H1 (cell line): Measurements from ENCODE around the gene NINJ2. TPM values are rescaled to one million over a fixed set of nuclear protein-coding genes. Genes with fewer than 3 reads are reported as not detected.

Experiments
- CTCF ChIA-PET: fragments of 300-600 bp; sonication (Branson Sonifier 250); formaldehyde crosslinking; loops from one replicate; lab custom pipeline; 2021; ENCODE audit not compliant: partially characterized antibody; lab: Charles Lee
- POLR2A ChIA-PET: fragments of 300-600 bp; sonication (Branson Sonifier 250); formaldehyde crosslinking; loops from one replicate; lab custom pipeline; 2021; ENCODE audit warnings: inconsistent platforms; ENCODE audit not compliant: partially characterized antibody; lab: Charles Lee
- DNase-seq, 2 experiments: peaks; one replicate each; pipeline versions ENCODE4 v3.0.0 to v3.0.0-alpha.2; 2010 to 2022; ENCODE audit warnings: low spot score in 2 of 2, low read depth in 1 of 2, mixed read lengths in 1 of 2
- FAIRE-seq: peaks from 2 replicates; lab custom pipeline; 2011; peaks lifted over from hg19 to GRCh38; lab: Jason Lieb, UNC
- H2AFZ ChIP-seq: 2 replicates; pipeline ENCODE4 v1.8.1; 2012; ENCODE audit warnings: low read length, inconsistent platforms
- H2AK5ac ChIP-seq: 2 replicates; pipeline ENCODE4 v1.6.1; 2013; ENCODE audit warnings: low read depth, low read length
- H2BK120ac ChIP-seq: replicated peaks from 2 replicates; pipeline ENCODE3; 2013; ENCODE audit warnings: low read depth, low read length, inconsistent platforms
- H2BK12ac ChIP-seq: 2 replicates; pipeline ENCODE4 v1.6.1; 2013; ENCODE audit warnings: low read depth, low read length
- H2BK15ac ChIP-seq: 2 replicates; pipeline ENCODE4 v1.6.1; 2013; ENCODE audit warnings: low read length
- H2BK20ac ChIP-seq: 2 replicates; pipeline ENCODE4 v1.6.1; 2013; ENCODE audit warnings: low read length
- H2BK5ac ChIP-seq: 2 replicates; pipeline ENCODE4 v1.6.1; 2013; ENCODE audit warnings: low read depth, low read length
- H3K14ac ChIP-seq: 2 replicates; pipeline ENCODE4 v1.6.1; 2013; ENCODE audit warnings: inconsistent platforms; ENCODE audit not compliant: insufficient read length
- H3K18ac ChIP-seq: 2 replicates; pipeline ENCODE4 v1.6.1; 2013; ENCODE audit warnings: low read length; ENCODE audit errors: extremely low read depth
- H3K23ac ChIP-seq: 2 replicates; pipeline ENCODE4 v1.6.1; 2013; ENCODE audit warnings: inconsistent platforms; ENCODE audit not compliant: insufficient read length
- H3K23me2 ChIP-seq: 2 replicates; pipeline ENCODE4 v1.6.1; 2013; ENCODE audit warnings: low read depth, low read length
- H3K27ac ChIP-seq: 2 replicates; pipeline ENCODE4 v1.6.1; 2011; ENCODE audit warnings: low read depth, low read length, inconsistent platforms
- H3K27me3 ChIP-seq, 4 experiments: replicated peaks in 1 of 4; 1 replicate in 1 of 4; 2 replicates in 3 of 4; pipeline versions ENCODE4 v1.6.1 to v1.8.1; 2011 to 2013; ENCODE audit warnings: low read length in 3 of 4, mild to moderate bottlenecking in 3 of 4, inconsistent platforms in 2 of 4, mixed read lengths in 2 of 4, moderate library complexity in 1 of 4; ENCODE audit not compliant: control insufficient read depth in 3 of 4, insufficient read depth in 3 of 4; ENCODE audit errors: extremely low read depth in 1 of 4
- H3K36me3 ChIP-seq, 4 experiments: 2 replicates each; pipeline versions ENCODE4 v1.6.1 to v1.8.1; 2011 to 2013; ENCODE audit warnings: mild to moderate bottlenecking in 4 of 4, low read length in 3 of 4, moderate library complexity in 2 of 4, control low read depth in 1 of 4, inconsistent platforms in 1 of 4; ENCODE audit not compliant: insufficient read depth in 4 of 4, control insufficient read depth in 2 of 4
- H3K4ac ChIP-seq: replicated peaks from 2 replicates; pipeline ENCODE3; 2013; ENCODE audit warnings: low read length, low read depth, mixed read lengths, inconsistent platforms; ENCODE audit not compliant: insufficient read length
- H3K4me1 ChIP-seq, 4 experiments: replicated peaks in 1 of 4; 1 replicate in 1 of 4; 2 replicates in 3 of 4; pipeline versions ENCODE4 v1.6.1 to v1.8.1; 2011 to 2013; ENCODE audit warnings: low read length in 3 of 4, inconsistent platforms in 2 of 4, mixed read lengths in 1 of 4; ENCODE audit not compliant: insufficient read depth in 4 of 4, control insufficient read depth in 3 of 4
- H3K4me2 ChIP-seq, 2 experiments: 2 replicates each; pipeline versions ENCODE4 v1.6.1 to v1.8.1; 2011 to 2013; ENCODE audit warnings: low read depth in 2 of 2, low read length in 2 of 2, control low read depth in 1 of 2, inconsistent platforms in 1 of 2, mild to moderate bottlenecking in 1 of 2; ENCODE audit not compliant: insufficient read depth in 1 of 2
- H3K4me3 ChIP-seq, 4 experiments: fragments of 200-600, 300-600 bp in 1 of 4; sonication (generic), shearing (Covaris generic), sonication (Bioruptor Twin) in 1 of 4; 2 replicates each; pipeline versions ENCODE4 v1.5.1 to v1.8.1; 2011 to 2016; ENCODE audit warnings: low read length in 4 of 4, low read depth in 3 of 4, control low read depth in 2 of 4, inconsistent platforms in 2 of 4, mild to moderate bottlenecking in 2 of 4, mixed read lengths in 1 of 4, moderate library complexity in 1 of 4; ENCODE audit not compliant: insufficient read depth in 2 of 4; ENCODE audit errors: extremely low read depth in 1 of 4
- H3K56ac ChIP-seq: replicated peaks from 2 replicates; pipeline ENCODE3; 2013; ENCODE audit warnings: low read depth, mild to moderate bottlenecking, mixed read lengths, low read length, inconsistent platforms; ENCODE audit not compliant: insufficient read length
- H3K79me1 ChIP-seq: 2 replicates; pipeline ENCODE4 v1.6.1; 2013; ENCODE audit warnings: low read depth, low read length, control low read depth
- H3K79me2 ChIP-seq, 2 experiments: 2 replicates each; pipeline versions ENCODE4 v1.6.1 to v1.8.1; 2012 to 2013; ENCODE audit warnings: low read length in 2 of 2, mild to moderate bottlenecking in 2 of 2, inconsistent platforms in 1 of 2; ENCODE audit not compliant: insufficient read depth in 2 of 2, control insufficient read depth in 1 of 2
- H3K9ac ChIP-seq, 4 experiments: replicated peaks in 1 of 4; 1 replicate in 1 of 4; 2 replicates in 3 of 4; pipeline versions ENCODE4 v1.6.1 to v1.8.1; 2011 to 2013; ENCODE audit warnings: low read depth in 3 of 4, low read length in 3 of 4, control low read depth in 2 of 4, mild to moderate bottlenecking in 2 of 4, moderate library complexity in 2 of 4, inconsistent platforms in 1 of 4; ENCODE audit errors: extremely low read depth in 1 of 4
- H3K9me3 ChIP-seq, 2 experiments: 2 replicates each; pipeline versions ENCODE4 v1.6.1 to v1.8.1; 2012 to 2013; ENCODE audit warnings: mild to moderate bottlenecking in 2 of 2, moderate library complexity in 2 of 2, control low read depth in 1 of 2, inconsistent platforms in 1 of 2, low read depth in 1 of 2, low read length in 1 of 2, mixed read lengths in 1 of 2; ENCODE audit not compliant: insufficient read depth in 2 of 2
- H4K20me1 ChIP-seq, 2 experiments: replicated peaks in 1 of 2; 2 replicates each; pipeline versions ENCODE3 to v1.8.1; 2011 to 2013; ENCODE audit warnings: inconsistent platforms in 2 of 2, low read length in 2 of 2, mild to moderate bottlenecking in 1 of 2; ENCODE audit not compliant: insufficient read depth in 2 of 2, control insufficient read depth in 1 of 2
- H4K5ac ChIP-seq: 2 replicates; pipeline ENCODE4 v1.6.1; 2013; ENCODE audit warnings: low read length, low read depth, mixed read lengths, inconsistent platforms; ENCODE audit not compliant: insufficient read length
- H4K8ac ChIP-seq: 2 replicates; pipeline ENCODE4 v1.8.0; 2013; ENCODE audit warnings: mild to moderate bottlenecking, moderate library complexity, low read length, inconsistent platforms; ENCODE audit not compliant: insufficient read depth; ENCODE audit errors: extremely low read depth
- H4K91ac ChIP-seq: replicated peaks from 2 replicates; pipeline ENCODE3; 2013; ENCODE audit warnings: low read length, mixed read lengths, inconsistent platforms; ENCODE audit not compliant: insufficient read length
- CTBP2 ChIP-seq: IDR thresholded peaks from 2 replicates; pipeline ENCODE4 v1.7.0; 2011; ENCODE audit warnings: borderline replicate concordance, mild to moderate bottlenecking, moderate library complexity, mixed read lengths, low read length; ENCODE audit not compliant: insufficient read depth, insufficient read length
- JUN ChIP-seq: IDR thresholded peaks from 2 replicates; pipeline ENCODE4 v1.6.1; 2011; ENCODE audit warnings: low read depth, mild to moderate bottlenecking, improper control_type of control experiment, low read length
- KDM4A ChIP-seq: IDR thresholded peaks from one replicate; pipeline ENCODE4 v1.7.1; 2012; ENCODE audit warnings: low read depth, mild to moderate bottlenecking, moderate library complexity, low read length, inconsistent platforms; ENCODE audit not compliant: severe bottlenecking
- NANOG ChIP-seq: IDR thresholded peaks from 2 replicates; pipeline ENCODE4 v1.6.1; 2011; ENCODE audit warnings: low read length, low read depth, mild to moderate bottlenecking, inconsistent platforms; ENCODE audit not compliant: insufficient read depth, poor library complexity, severe bottlenecking
- NRF1 ChIP-seq: IDR thresholded peaks from 2 replicates; pipeline ENCODE4 v1.6.1; 2011; ENCODE audit warnings: mild to moderate bottlenecking, low read depth, low read length, improper control_type of control experiment
- RNF2 ChIP-seq: fragments of 200-900, 300-1000 bp; sonication (generic); IDR thresholded peaks from 2 replicates; pipeline ENCODE4 v1.7.1; 2016; ENCODE audit warnings: borderline replicate concordance, low read depth, mild to moderate bottlenecking, antibody characterized with exemption, low read length; ENCODE audit not compliant: poor library complexity, severe bottlenecking; ENCODE audit errors: missing control alignments
- RXRA ChIP-seq: IDR thresholded peaks from 2 replicates; pipeline ENCODE4 v1.6.1; 2011; ENCODE audit warnings: low read depth, mild to moderate bottlenecking, low read length, moderate library complexity; ENCODE audit not compliant: insufficient read depth
- SUZ12 ChIP-seq: fragments of 200-600 bp; sonication (generic); IDR thresholded peaks from 2 replicates; pipeline ENCODE4 v1.6.1; 2012; ENCODE audit warnings: mild to moderate bottlenecking, inconsistent platforms, low read length, moderate library complexity, mixed read lengths
- TBP ChIP-seq: IDR thresholded peaks from 2 replicates; pipeline ENCODE4 v1.6.1; 2011; ENCODE audit warnings: low read depth, low read length, improper control_type of control experiment
- WGBS, 2 experiments: shearing (Covaris generic) in 1 of 2; methylation state at CpG; one replicate each; pipeline versions ENCODE4 v1.1.6 to v1.1.7; 2013 to 2015; ENCODE audit warnings: low lambda C conversion rate in 2 of 2, mixed read lengths in 2 of 2, inconsistent platforms in 1 of 2, low coverage in 1 of 2, missing lambda C conversion rate in 1 of 2; ENCODE audit not compliant: insufficient replicate concordance in 2 of 2, insufficient coverage in 1 of 2, insufficient read length in 1 of 2; ENCODE audit errors: extremely low coverage in 1 of 2, missing lambda C conversion rate in 1 of 2; 5-methylcytosine and 5-hydroxymethylcytosine counted together
- polyA plus RNA-seq, 7 experiments: library from polyadenylated mRNA; depleted of rRNA in 3 of 7; stranded (reverse) in 5 of 7; unstranded in 2 of 7; fragments of >200 nt in 5 of 7; fragments of 200-250 nt in 2 of 7; gene quantifications; 1 replicate in 5 of 7; 2 replicates in 1 of 7; 4 replicates in 1 of 7; pipeline versions ENCODE4 v1.2.1 to v1.2.3, GENCODE V29; 2011 to 2013; ENCODE audit warnings: missing spikeins in 2 of 7, mixed read lengths in 2 of 7
- total RNA-seq: library from RNA; stranded (reverse); fragmentation: NEBNext Ultra II Directional; extraction: Animal tissue kit (Norgen Biotek cat#: 25700); gene quantifications from 2 replicates; pipeline ENCODE4 v1.2.1, GENCODE V29; 2021
- TF ChIP-seq, protein P1 (sequence below): IDR thresholded peaks from 2 replicates; pipeline ENCODE4 v1.6.1; 2012; ENCODE audit warnings: low read length, inconsistent platforms

Gene NINJ2
- total and polyA plus RNA-seq, 2 of the 8 experiments (the other 6 are each of a cell fraction or from before 2014, with no cell fraction given) = 1.4 TPM; not detected in 1

DNA sequence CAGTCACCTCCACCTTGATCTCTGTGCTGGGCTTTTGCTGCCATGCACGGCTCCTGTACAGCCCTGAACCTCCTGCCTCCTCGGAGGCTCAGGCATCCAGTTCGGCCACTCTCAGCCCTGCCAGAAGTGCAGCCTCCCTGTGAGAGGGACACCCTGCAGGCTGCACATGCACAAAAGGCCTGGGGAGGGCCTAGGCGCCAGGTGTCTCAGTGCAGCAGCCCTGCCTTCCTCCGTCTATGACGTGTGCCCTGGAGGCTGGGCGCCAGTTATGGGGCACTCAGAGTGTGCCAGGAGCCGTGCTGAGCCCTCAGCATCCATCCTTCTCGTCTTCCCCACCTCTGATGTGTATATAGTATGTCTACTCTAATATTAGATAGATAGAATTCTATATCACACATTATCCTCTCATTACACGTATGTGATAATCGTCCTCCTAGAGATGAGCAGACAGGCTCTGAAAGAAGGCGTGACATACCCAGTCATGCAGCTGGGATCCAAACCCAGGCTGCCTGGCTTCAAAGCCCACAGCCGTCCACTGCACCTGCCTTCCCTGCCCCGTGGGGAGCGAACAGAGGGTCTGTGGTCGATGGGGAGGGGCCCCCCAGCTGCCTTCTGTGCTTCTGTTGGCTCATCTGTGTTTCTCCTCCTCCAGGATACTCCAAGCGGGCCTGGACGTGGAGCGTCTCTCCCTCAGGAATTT, 102.4 kb downstream of the NINJ2 start:
- Histone ChIP-seq H2AFZ (no peak overlapping the region), H3K4me2 (no peak overlapping the region), H2BK12ac (no peak overlapping the region), H3K36me3 (no peaks in the 10 kb centered on the region), H3K18ac (no peak overlapping the region), H3K27ac (no peak overlapping the region), H2BK5ac (no peak overlapping the region), H3K9me3 (no peaks in the 10 kb centered on the region), H2BK15ac (no peak overlapping the region), H3K27me3 (no peaks in the 10 kb centered on the region), H2AK5ac (no peak overlapping the region), H3K14ac (no peak overlapping the region), H2BK120ac (no peak overlapping the region), H3K79me2 (no peaks in the 10 kb centered on the region), H4K5ac (no peak overlapping the region), H3K23ac (no peak overlapping the region), H3K4ac (no peak overlapping the region), H3K23me2 (no peaks in the 10 kb centered on the region), H3K79me1 (no peaks in the 10 kb centered on the region), H4K91ac (no peak overlapping the region), H3K4me1 (no peaks in the 10 kb centered on the region), H3K56ac (no peak overlapping the region), H2BK20ac (no peak overlapping the region), H4K20me1 (no peaks in the 10 kb centered on the region), H3K9ac (no peak overlapping the region), H4K8ac (no peak overlapping the region; the same call in 1 of the 2 replicates), H3K4me3 (no peak overlapping the region)
- DNase-seq (no peak), FAIRE-seq (no peak)
- POLR2A ChIA-PET = no interaction called here
- CTCF ChIA-PET = interaction anchor here (0.6 to 3.8 kb wide), 3 partner anchors 14 to 243 kb away, joined by 3 to 15 read pairs (median 3); no protein-coding TSS in a partner anchor
- 86% methylated on average over 19 of the region's 19 CpGs; no CpG with 5 or more reads in 1 of the 2 experiments for WGBS, 2 experiments
- TF ChIP-seq, protein P1, sequence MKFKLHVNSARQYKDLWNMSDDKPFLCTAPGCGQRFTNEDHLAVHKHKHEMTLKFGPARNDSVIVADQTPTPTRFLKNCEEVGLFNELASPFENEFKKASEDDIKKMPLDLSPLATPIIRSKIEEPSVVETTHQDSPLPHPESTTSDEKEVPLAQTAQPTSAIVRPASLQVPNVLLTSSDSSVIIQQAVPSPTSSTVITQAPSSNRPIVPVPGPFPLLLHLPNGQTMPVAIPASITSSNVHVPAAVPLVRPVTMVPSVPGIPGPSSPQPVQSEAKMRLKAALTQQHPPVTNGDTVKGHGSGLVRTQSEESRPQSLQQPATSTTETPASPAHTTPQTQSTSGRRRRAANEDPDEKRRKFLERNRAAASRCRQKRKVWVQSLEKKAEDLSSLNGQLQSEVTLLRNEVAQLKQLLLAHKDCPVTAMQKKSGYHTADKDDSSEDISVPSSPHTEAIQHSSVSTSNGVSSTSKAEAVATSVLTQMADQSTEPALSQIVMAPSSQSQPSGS = no peak
- TF ChIP-seq JUN = no peak
- no peak for TF ChIP-seq RXRA
- no peak for TF ChIP-seq KDM4A
- TF ChIP-seq SUZ12 = no peak
- no peak for TF ChIP-seq NANOG
- no peak for TF ChIP-seq CTBP2
- no peak for TF ChIP-seq NRF1
- TF ChIP-seq RNF2 = no peak
- TF ChIP-seq TBP = no peak
